Stimulated activated CD8-positive, alpha-beta memory T cell treated with anti-CD3 and anti-CD28 coated beads, Interleukin-4, amount 100 ng/mL, for 4 hours (primary cell): ENCODE data around the gene HPSE.
"Not testable (repeated sequence)": the region's sequence is repeated elsewhere in the genome, so short reads cannot be mapped to it uniquely, and the experiment has no call there.

Experiments
- DNase-seq, 2 donors: peaks; one replicate each; pipeline ENCODE4 v3.0.0-alpha.2; 2020; ENCODE audit warnings: low read depth in 2 of 2, low spot score in 1 of 2

The HPSE gene

DNA sequence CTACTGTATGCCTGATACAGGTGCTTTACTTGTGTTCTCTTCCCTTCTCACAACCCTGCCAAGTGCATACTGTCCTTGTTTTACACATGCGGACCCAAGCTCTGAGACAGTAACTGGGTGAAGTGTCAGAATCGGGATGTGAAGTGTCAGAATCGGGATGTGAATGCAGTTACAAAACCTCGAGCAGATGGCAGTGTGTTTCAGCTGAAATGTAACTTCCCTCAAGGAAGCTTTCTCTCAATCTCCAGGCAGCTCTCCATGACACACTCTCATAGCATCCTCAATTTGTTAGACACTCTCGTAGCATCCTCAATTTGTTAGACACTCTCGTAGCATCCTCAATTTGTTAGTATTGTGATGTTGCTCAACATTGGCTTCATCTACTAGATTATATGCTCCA lies 1.1 kb upstream of the HPSE start:
- no peak for DNase-seq

DNA sequence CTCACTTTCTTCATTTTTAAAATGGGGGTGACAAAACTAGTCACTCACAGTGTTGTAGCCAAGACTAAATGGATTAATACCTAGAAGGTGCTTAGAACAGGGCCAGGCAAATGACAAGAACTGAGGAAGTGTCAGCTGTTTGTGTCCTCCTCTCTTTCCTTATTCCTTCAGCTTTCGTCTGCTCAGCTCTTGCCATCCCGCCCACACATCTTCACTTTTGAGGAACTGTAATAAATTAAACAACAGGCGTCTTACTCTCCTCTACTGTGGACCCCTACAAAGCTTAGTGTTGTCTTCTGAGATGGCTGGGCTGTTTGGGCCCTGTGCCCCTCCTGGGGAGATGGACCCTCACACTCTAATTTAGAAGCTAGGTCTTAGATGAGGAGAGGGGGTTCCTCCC lies 2.7 kb downstream of the HPSE start:
- DNase-seq, result no peak

DNA sequence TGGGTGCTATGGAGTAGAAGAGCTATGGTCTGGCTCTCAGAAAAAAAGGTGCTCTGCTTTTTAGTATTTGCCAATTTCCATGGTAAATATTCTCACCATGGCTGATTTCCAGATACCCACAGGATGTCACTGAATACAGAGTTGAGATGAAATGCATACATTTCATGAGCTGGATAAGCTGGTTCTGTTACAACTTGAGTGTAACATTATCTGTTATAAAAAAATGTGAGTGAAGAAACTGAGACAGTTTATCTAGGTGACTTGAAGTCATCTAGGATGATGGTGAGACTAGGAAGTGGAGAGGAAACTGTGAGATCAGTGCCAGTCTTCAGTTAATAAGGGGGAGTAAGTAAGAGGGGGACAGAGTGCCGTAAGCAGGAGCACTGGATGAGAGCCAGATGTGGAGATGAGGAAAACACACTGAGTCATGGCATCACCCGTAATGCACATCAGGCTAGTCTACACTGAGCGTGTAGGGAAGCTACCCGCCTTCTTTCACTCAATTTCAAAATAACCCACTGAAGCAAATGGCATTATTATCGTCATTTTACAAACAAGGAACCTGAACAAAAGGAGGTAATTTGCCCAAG lies 5.0 kb downstream of the HPSE start:
- DNase-seq, result no peak

DNA sequence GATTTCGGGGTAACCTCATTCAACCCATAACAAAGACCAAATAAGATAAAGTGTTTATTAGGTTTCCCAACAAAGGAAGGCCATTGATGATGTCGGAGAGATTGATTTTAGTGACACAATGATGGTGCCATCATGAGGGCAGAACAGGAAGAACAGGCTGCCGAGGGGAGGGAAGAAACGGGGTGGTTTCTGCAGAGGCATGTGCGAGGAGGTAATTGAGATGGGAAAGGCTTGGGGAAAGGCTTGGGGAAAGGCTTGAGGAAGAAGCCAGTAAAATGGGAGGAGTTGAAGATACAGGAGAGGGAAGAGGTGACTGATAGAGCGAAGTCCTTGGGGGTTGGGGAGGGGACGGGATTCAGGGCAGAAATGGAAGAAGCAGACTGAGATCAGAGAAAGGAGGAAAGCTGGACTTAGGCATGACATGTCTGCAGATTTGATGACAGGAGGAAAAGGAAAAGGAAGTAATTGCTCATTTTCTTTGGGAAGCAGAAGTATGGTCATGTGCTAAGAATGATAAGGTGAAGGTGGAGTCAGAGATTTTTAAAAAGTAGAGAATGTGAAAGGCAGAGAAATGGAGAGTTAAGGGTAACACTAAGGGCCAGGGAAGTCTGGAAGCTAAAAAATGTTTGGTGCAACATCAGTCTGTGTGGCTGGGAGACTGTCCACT lies 6.0 kb downstream of the HPSE start:
- DNase-seq, result no peak

DNA sequence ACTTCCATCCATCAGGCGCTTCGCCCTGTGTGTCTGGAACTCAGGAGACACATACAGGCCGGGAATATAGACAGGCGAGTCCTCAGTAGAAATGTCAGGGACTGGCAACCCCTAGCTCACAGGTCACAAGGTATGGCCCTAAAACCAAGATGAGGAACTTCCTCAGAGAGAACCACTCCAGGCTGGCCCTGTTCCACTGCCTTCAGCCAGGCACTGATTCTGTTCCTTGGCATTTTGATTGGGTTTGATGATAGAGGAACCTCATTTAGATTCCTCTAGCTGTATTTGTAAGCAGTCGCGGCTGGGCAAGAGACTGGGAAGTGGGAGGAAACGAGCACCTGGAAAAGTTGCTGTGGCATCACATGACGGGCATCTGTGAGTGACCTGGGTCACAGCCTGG lies 8.1 kb downstream of the HPSE start:
- no peak for DNase-seq

DNA sequence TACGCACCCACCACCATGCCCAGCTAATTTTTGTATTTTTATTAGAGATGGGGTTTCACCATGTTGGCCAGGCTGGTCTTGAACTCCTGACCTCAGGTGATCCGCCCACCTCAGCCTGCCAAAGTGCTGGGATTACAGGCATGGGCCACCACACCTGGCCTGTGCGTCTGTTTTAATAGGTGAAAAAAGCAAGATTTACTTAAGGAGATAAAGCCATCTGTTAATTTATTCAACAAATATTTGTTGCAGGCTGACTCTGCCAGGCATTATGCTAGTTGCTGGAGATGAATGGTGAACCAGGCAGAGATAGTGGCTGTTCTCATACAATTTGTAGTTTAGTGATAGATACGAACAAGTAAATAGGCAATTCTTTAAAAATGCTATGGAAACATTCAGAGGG lies 9.3 kb downstream of the HPSE start:
- DNase-seq, result not testable (repeated sequence)

DNA sequence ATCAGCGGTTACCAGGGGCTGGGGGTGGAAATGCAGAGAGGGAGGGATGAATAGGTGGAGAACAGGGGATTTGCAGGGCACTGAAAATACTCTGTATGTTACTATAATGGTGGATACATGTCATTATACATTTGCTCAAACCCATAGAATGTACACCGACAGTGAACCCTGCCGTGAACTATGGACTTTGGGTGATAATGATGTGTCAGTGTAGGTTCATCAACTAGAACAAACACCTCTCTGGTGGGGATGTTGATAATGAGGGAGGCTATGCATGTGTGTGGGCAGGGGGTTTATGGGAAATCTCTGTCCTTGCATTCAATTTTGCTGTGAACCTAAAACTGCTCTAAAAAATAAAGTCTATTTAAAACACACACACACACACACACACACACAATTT lies 11.5 kb downstream of the HPSE start:
- no peak for DNase-seq

DNA sequence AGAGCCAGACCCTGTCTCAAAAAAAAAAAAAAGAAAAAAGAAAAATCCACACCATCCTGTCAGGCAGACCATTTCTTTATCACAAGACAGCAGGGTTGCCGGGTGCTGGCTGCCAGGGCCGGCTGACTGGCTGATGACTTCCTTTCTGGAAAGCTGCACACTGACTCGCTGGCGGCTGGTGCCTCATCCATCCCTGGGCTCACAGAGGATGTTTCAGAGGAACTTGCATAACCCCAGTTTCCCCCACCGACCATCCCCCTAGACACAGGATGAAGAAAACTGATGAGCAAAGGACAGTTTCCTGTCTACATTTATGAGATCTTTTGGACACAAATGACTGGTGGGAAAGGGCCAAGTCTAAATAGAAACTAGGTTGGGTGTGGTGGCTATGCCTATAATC lies 14.1 kb downstream of the HPSE start:
- DNase-seq, result no peak

DNA sequence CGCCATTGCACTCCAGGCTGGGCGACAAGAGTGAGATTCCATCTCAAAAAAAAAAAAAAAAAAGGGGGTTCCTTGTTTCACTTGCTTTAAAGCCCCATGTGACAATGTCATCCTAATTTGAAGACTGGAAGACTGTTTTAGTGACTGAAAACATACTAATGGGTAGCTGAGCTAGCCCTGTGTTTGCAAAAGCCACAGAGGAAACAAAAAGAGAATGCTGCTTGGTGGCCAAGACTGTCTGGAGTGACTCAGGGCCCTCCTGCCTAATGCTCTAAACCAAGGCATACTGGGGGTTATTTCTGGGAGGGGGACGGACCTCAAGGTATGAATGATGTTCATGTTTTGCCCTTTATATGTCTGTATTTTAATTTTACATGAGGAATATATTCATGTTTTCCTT lies 16.0 kb downstream of the HPSE start:
- no peak for DNase-seq

DNA sequence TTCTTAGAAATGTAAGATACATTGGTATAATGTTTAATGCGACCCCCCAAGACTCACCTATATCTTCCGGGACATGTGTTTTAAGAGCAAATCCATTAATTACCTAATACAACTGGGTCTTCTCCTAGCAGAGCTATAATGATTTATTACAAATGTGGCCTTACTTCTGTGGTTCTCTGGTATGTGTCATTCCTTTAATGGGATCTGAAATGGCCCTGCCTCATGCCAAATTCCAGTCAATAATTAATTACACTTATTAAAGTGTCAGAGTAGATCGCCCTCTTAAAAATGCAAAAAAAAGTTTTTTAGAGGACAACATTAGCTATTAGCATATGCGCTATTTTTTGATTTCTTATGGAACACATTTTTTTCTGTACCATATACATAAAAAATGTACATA lies 17.0 kb downstream of the HPSE start:
- no peak for DNase-seq

DNA sequence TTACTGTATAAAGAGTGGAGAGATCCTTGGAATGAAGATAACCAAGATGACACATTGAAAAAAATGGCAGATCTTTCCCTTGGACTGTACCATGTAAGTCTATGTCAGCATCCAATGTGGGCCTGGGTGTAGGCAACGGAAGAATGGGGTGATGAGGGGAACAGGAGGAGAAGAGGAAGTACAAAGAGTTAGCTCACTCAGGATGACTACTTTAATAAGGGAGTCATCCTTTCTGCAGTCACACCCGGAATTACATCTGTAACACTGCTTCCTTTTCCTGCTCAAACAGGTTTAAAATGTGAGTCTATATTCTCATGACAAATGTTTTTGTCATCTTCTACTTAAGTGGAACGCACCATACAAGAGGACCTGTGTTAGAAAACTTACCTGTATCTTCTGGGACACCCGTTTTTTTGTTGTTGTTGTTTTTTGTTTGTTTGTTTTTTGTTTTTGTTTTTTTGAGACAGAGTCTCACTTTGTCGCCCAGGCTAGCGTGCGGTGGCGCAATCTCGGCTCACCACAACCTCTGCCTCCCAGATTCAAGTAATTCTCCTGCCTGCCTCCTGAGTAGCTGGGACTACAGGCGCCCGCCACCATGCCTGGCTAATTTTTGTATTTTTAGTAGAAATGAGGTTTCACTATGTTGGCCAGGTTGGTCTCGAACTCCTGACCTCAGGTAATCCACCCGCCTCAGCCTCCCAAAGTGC lies 18.0 kb downstream of the HPSE start:
- DNase-seq, result no peak

DNA sequence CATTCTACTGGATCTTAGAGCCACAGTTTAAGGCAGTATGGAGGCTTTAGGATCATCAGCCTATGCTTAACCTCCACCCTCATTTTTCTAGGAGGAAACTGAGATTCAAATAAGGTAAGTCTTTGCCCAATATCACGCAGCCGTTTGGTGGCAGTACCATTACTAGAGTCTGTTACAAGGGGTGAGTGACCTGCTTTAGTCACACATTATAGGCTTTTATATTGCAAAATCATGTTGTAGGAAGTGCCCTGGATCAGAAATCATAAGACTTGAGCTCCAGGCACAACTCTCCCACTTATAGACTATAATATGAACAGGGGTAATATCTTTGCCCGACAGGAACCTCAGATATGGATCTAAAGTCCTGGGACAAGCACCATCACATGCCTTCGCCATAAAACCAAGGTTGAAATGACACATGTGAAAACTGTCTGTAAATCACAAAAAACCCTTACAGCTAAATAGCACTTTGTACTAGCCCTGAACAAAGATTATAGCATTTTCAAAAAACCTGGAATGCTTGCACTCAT lies 19.2 kb downstream of the HPSE start:
- DNase-seq, result no peak

DNA sequence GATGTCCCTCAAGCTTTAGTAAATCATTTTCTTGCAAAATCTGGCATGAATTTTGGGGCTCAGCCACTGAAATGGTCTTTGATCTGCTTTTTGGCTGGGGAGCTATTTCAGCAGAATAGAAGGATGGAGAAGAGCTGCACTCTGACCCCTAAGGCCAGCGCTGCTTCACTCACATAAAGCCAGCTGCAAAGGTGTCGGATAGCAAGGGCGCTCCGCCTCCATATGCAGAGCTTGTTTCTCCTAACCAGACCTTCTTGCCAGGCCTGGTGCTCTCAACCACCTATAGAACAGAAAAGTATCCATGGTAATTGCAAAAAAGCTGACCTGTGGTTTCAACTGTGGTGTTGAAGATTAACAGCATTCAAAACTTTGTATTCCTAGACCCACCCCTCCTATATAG lies 26.0 kb downstream of the HPSE start:
- no peak for DNase-seq

DNA sequence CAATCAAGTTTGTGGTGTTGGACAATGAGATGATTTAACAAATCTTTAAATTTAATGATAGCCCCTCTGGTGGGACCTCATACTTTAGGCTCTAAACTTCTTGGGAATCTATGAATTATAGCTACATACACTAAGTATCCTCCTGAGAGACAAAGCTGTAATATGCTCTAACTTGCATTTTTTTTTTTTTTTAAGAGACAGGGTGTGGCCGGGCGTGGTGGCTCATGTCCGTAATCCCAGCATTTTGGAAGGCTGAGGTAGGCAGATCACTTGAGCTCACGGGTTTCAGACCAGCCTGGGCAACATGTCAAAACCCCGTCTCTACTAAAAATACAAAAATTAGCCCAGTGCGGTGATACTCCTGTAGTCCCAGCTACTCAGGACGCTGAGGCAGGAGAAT lies 26.7 kb downstream of the HPSE start:
- DNase-seq, result no peak

DNA sequence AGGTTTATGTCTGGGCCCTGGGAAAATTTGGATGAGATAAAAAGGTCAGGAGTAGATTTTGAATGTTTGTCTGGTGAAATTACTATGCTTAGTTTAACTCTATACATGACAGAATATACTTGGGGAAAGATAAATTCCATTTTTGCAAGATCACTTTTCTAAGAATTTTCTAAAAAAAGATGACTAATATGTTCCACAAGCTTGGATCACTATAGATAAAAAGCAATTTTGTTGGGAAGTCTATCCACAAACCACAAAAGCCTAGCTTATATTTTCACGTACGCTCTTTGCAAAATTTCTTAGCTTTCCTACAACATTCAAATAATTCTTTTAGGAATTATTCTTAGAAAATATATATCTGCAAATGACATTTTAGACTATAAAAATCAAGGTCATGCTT lies 29.5 kb downstream of the HPSE start:
- no peak for DNase-seq

DNA sequence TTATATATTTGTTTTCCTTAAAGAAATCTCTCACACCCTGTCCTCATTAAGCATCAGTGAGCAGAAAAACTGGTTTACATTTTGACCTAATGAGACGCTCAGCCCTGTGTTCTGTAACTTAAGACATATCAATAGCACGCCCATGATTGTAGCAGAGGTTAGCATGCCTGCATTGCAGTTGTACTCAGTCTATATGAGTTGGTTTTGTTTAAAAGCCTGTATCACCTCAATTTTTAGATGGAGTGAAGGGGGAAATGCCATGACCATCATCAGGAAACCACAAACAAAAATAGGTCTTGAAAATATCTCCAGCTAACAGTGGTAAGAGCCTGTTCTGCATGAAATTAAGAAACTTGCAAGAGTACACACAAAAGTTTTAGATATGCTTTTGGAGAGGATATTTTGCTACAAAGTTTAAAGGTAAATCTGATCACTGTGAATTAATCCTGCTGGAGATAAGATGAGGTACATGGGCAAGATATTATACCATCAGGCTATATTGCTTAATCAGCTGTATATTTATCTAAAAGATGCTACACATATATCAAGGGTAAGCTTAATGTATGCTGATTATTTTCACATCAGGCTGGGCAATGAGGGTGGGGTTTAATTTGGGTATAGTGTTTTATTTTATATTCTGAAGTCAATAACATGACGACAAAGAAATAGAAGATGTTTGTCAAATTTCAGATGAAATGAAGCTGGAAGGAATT lies 36.9 kb downstream of the HPSE start:
- no peak for DNase-seq

DNA sequence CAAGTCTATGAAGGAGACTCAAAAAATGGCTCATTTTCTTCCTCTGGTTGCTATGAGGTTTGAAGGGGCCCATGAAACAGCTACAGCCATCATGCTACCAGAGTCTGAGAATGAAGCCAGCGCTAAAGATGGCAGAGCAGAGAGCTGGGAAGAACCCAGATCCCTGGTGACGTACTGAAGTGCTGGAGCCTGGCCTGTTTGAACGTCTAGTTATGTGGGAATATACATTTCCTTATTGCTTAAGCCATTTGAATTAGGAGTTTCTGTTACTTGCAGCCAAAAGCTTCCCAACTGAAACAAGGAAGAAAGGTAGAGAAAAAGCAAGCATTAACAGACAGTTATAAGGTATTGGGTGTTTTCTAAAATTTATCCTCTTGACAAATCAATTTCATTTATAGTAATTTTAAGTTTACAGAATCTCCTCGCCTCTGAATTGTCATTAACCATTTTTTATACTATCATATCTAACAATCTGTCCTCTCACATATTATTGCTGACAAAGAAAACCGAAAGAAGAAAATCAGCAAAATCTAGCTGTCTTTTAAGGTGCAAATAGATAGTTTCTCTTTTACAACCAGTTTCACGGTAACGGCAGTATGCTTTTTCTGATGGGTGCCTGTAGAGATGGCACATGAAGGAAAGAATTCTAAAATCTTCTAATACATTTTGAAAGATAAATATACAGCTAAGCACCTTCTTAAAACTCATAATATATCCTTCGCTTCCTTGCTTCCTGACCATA lies 41.2 kb downstream of the HPSE start:
- DNase-seq, result no peak

DNA sequence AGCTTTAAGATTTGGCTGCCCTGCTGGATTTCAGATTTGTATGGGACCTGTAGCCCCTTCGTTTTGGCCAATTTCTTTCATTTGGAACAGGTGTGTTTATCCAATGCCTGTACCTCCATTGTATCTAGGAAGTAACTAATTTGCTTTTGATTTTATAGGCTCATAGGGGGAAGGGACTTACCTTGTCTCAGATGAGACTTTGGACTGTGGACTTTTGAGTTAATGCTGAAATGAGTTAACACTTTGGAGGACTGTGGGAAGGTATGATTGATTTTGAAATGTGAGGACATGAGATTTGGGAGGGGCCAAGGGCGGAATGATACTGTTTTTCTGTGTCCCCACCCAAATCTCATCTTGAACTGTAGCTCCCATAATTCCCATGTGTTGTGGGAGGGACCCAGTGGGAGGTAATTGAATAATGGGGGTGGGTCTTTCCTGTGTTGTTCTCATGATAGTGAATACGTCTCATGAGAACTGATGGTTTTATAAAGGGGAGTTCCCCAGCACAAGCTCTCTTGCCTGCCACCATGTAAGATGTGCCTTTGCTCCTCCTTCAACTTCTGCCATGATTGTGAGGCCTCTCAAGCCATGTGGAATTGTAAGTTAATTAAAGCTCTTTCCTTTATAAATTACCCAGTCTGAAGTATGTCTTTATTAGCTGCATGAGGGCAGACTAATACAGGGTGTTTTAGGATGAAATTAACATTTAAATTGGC lies 44.4 kb downstream of the HPSE start:
- not testable (repeated sequence) for DNase-seq

DNA sequence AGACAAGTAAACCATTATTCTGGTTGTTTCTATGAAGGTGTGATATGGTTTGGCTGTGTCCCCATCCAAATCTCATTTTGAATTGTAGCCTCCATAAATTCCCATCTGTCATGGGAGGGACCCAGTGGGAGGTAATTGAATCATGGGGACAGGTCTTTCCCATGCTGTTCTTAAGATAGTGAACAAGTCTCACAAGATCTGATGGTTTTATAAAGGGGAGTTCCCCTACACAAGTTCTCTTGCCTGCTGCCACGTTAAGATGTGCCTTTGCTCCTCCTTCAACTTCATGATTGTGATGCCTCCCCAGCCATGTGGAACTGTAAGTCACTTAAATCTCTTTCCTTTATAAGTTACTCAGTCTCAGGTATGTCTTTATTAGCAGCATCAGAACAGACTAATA lies 46.3 kb downstream of the HPSE start:
- not testable (repeated sequence) for DNase-seq

DNA sequence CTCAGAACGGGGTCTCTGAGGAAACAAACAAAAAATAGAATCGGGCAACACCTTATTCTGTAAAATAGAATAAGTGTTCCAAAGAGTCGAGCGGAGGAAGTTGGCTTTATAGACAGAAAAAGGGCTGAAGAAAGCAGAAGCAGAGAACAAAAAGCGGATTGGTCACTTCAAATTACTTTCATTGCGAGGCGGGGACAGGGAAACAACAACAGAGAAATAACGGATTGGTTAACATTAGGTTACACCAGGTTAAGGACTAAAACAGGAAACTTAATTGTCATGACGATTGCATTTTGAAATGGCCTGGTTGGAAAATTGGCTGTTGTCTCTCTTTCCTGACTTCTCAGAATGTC lies 49.6 kb downstream of the HPSE start:
- no peak for DNase-seq
